Osteoblast (primary cell): ENCODE measurements around the gene ARFGEF2. TPM values are rescaled to one million over a fixed set of nuclear protein-coding genes. Genes with fewer than 3 reads are reported as not detected.

Experiments used
- DNase-seq: peaks from one replicate; pipeline ENCODE4 v3.0.0; 2011; ENCODE audit warnings: low spot score, mixed read lengths; ENCODE audit not compliant: insufficient read length; ENCODE audit errors: missing footprints
- H2AFZ ChIP-seq: 2 replicates; pipeline ENCODE4 v1.6.0; 2011; ENCODE audit warnings: mild to moderate bottlenecking, low read length
- H3K27ac ChIP-seq: 2 replicates; pipeline ENCODE4 v1.5.1; 2011; ENCODE audit warnings: mild to moderate bottlenecking, low read depth, low read length, moderate library complexity
- H3K27me3 ChIP-seq: 2 replicates; pipeline ENCODE4 v1.6.0; 2012; ENCODE audit warnings: mild to moderate bottlenecking, control low read depth, inconsistent platforms, low read length, moderate library complexity; ENCODE audit not compliant: insufficient read depth
- H3K36me3 ChIP-seq: 2 replicates; pipeline ENCODE4 v1.5.1; 2011; ENCODE audit warnings: mild to moderate bottlenecking, low read length, control low read depth, moderate library complexity; ENCODE audit not compliant: insufficient read depth
- H3K4me1 ChIP-seq: 2 replicates; pipeline ENCODE4 v1.5.1; 2011; ENCODE audit warnings: mild to moderate bottlenecking, low read length, control low read depth, moderate library complexity; ENCODE audit not compliant: insufficient read depth
- H3K4me2 ChIP-seq: 2 replicates; pipeline ENCODE4 v1.6.0; 2011; ENCODE audit warnings: mild to moderate bottlenecking, low read length; ENCODE audit not compliant: insufficient read depth
- H3K4me3 ChIP-seq: fragments of 200-600 bp; sonication (generic); 3 replicates; pipeline ENCODE4 v1.5.1; 2012; ENCODE audit warnings: mild to moderate bottlenecking, low read length, inconsistent platforms; ENCODE audit not compliant: insufficient read depth
- H3K79me2 ChIP-seq: 2 replicates; pipeline ENCODE4 v1.6.0; 2012; ENCODE audit warnings: mild to moderate bottlenecking, low read length, control low read depth, inconsistent platforms; ENCODE audit not compliant: insufficient read depth
- H3K9me3 ChIP-seq: 2 replicates; pipeline ENCODE4 v1.5.1; 2011; ENCODE audit warnings: low read depth, low read length, control low read depth
- H4K20me1 ChIP-seq: 2 replicates; pipeline ENCODE4 v1.6.0; 2012; ENCODE audit warnings: mild to moderate bottlenecking, low read length, control low read depth; ENCODE audit not compliant: insufficient read depth
- CTCF ChIP-seq: IDR thresholded peaks from 2 replicates; pipeline ENCODE4 v1.5.1; 2011; ENCODE audit warnings: mild to moderate bottlenecking, low read depth, low read length, moderate library complexity; ENCODE audit errors: extremely low read depth
- total RNA-seq: library from RNA; depleted of rRNA; stranded (reverse); fragments of >200 nt; gene quantifications from 2 replicates; pipeline ENCODE4 v1.2.3, GENCODE V29; 2012

ARFGEF2 gene
- total RNA-seq, 1 donor: 42.0 TPM

GRCh38 chr20:48893374-48893773 is 28.1 kb upstream of the ARFGEF2 start:
- H3K4me2 ChIP-seq: no peak overlapping the region
- no peak for TF ChIP-seq CTCF
- peaks cover 14% of the 10 kb centered on the region for H3K27me3 ChIP-seq
- H2AFZ ChIP-seq: no peak overlapping the region
- H3K4me3 ChIP-seq: no peak overlapping the region
- H3K36me3 ChIP-seq: no peaks in the 10 kb centered on the region
- no peaks in the 10 kb centered on the region for H3K79me2 ChIP-seq
- no peak for DNase-seq
- H4K20me1 ChIP-seq: no peaks in the 10 kb centered on the region
- no peak overlapping the region for H3K27ac ChIP-seq
- peaks cover 10% of the 10 kb centered on the region for H3K4me1 ChIP-seq
- peaks cover 2% of the 10 kb centered on the region for H3K9me3 ChIP-seq

DNA sequence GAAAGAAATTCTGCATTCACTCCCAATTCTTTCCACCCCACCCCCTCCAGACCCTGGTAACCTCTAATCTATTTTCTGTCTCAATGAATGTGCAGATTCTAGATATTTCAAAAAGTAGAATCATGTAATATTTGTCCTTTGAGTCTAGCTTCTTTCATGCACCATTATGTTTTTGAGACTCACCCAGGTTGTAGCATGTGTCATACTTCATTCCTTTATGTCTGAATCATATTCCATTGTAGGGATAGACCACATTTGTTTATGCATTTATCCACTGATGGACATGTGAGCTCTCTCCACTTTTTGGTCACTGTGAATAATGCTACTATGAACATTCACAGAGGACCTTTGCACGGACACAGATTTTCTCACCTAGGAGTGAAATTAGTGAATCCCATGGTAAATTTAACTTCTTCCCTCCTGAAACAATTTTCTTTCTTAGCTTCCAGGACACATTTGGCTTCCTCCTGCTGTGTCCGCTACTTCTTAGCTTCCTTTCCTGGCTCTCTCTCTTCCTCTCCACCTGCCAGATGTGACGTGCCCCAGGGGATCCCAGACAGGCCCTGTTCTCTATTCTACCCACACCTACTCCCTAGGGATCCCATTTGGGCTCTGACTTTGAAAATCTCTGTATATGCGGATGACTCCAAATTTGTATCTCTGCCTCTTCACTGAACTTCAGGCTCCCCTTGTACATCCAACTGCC is 24.1 kb upstream of the ARFGEF2 start:
- no peaks in the 10 kb centered on the region for H4K20me1 ChIP-seq
- H3K9me3 ChIP-seq: peaks cover 2% of the 10 kb centered on the region
- DNase-seq: peak; percentile 85
- peaks cover 13% of the 10 kb centered on the region for H3K27me3 ChIP-seq
- H3K79me2 ChIP-seq: no peaks in the 10 kb centered on the region
- H3K4me3 ChIP-seq: no peak overlapping the region
- no peak for TF ChIP-seq CTCF
- no peaks in the 10 kb centered on the region for H3K36me3 ChIP-seq
- no peak overlapping the region for H3K4me2 ChIP-seq
- no peak overlapping the region for H2AFZ ChIP-seq
- peaks cover 10% of the 10 kb centered on the region for H3K4me1 ChIP-seq
- H3K27ac ChIP-seq: no peak overlapping the region

GRCh38 chr20:48898210-48898609 is 23.3 kb upstream of the ARFGEF2 start:
- Histone ChIP-seq H3K27me3 (peaks cover 16% of the 10 kb centered on the region), H2AFZ (no peak overlapping the region), H3K4me3 (no peak overlapping the region), H4K20me1 (no peaks in the 10 kb centered on the region), H3K79me2 (no peaks in the 10 kb centered on the region), H3K36me3 (no peaks in the 10 kb centered on the region), H3K27ac (no peak overlapping the region), H3K4me1 (peaks cover 10% of the 10 kb centered on the region), H3K4me2 (no peak overlapping the region), H3K9me3 (peaks cover 2% of the 10 kb centered on the region)
- TF ChIP-seq CTCF: no peak
- DNase-seq: no peak

DNA sequence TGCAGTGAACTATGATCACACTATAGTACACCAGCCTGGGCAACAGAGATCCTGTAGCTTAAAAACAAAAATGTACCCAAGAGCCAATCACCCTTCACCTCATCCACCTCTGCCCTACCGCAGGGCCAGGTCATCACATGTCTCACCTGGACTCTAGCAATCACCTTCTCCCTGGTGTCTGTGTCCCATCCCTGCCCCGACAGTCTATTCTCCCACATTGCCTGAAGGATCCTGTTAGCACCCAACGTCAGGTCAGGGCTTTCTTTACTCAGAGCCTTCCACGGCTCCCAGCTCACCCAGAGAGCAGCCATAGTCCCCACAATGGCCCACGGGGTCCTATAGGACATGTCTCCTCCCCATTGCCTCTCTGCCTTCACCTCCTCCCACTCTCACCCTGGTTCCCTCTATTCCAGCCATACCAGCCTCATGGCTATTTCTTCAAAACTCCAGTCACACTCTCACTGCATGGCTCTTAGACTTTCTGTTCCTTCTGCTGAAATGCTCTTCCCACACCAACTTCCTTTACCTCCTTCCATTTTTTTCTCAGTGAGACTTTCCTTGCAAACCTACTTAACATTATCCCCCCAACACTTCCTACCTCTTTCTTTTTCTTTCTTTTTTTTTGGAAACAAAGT is 22.5 kb upstream of the ARFGEF2 start:
- H2AFZ ChIP-seq: no peak overlapping the region
- H3K79me2 ChIP-seq: no peaks in the 10 kb centered on the region
- H3K36me3 ChIP-seq: no peaks in the 10 kb centered on the region
- DNase-seq: no peak
- H3K27ac ChIP-seq: no peak overlapping the region
- TF ChIP-seq CTCF: no peak
- peaks cover 16% of the 10 kb centered on the region for H3K27me3 ChIP-seq
- no peaks in the 10 kb centered on the region for H4K20me1 ChIP-seq
- no peak overlapping the region for H3K4me2 ChIP-seq
- H3K9me3 ChIP-seq: no peaks in the 10 kb centered on the region
- peaks cover 10% of the 10 kb centered on the region for H3K4me1 ChIP-seq
- H3K4me3 ChIP-seq: no peak overlapping the region
